ENCODE results near the gene CBLL1.

The CBLL1 gene

GRCh38 chr7:107743567-107744344, at the start of gene CBLL1:
CBLL1 (plus strand) TSS chr7:107744142; CDS start chr7:107744164, 22 bp downstream.
- Histone ChIP-seq H3K4me1 (ENCODE audit: low read length) (peaks cover 23% of the 10 kb centered on the region), H3K27ac (ENCODE audit: low read length) (peak within 1 kb of the TSS; percentile 91), H3K4me2 (ENCODE audit: low read depth, low read length) (peak within 1 kb of the TSS; percentile 85), H3F3A (ENCODE audit: insufficient read depth, low read length) (peaks cover 19% of the 10 kb centered on the region), H3K9ac (ENCODE audit: low read length) (peak within 1 kb of the TSS; percentile 86), H3K9me3 (replicated peaks; ENCODE audit: insufficient read depth, low read length) (no peaks in the 10 kb centered on the region), H4K20me1 (ENCODE audit: insufficient read depth, low read length) (peaks cover 40% of the 10 kb centered on the region), H3K79me2 (ENCODE audit: low read length) (peaks cover 49% of the 10 kb centered on the region), H3K9me2 (replicated peaks; ENCODE audit: insufficient read depth, low read length) (no peaks in the 10 kb centered on the region), H2AFZ (ENCODE audit: low read length) (peak within 1 kb of the TSS; percentile 86), H3K27me3 (replicated peaks; ENCODE audit: insufficient read depth, low read length) (no peaks in the 10 kb centered on the region), H3K36me3 (replicated peaks; ENCODE audit: insufficient read depth, low read length) (no peaks in the 10 kb centered on the region), H3K4me3 (ENCODE audit: low read length) (peak within 1 kb of the TSS; percentile 84)
- DNase-seq = peak; percentile 99
- peak; percentile 77 for TF ChIP-seq CTCF (IDR thresholded peaks at IDR 0.05; ENCODE audit: low read length)
- no peak for TF ChIP-seq EZH2 (optimal IDR thresholded peaks at IDR 0.05; ENCODE audit: low read depth, low read length)

GRCh38 chr7:107694386-107694785, 49.6 kb upstream of the CBLL1 start:
- no peaks in the 10 kb centered on the region for H3K79me2 ChIP-seq (ENCODE audit: low read length)
- no peak overlapping the region for H2AFZ ChIP-seq (ENCODE audit: low read length)
- no peak for DNase-seq
- no peaks in the 10 kb centered on the region for H3K9me2 ChIP-seq (replicated peaks; ENCODE audit: insufficient read depth, low read length)
- H3K4me2 ChIP-seq (ENCODE audit: low read depth, low read length) = no peak overlapping the region
- H3K27ac ChIP-seq (ENCODE audit: low read length) = no peak overlapping the region
- no peaks in the 10 kb centered on the region for H3F3A ChIP-seq (ENCODE audit: insufficient read depth, low read length)
- H3K9ac ChIP-seq (ENCODE audit: low read length) = no peak overlapping the region
- H3K36me3 ChIP-seq (replicated peaks; ENCODE audit: insufficient read depth, low read length) = no peaks in the 10 kb centered on the region
- no peaks in the 10 kb centered on the region for H3K9me3 ChIP-seq (replicated peaks; ENCODE audit: insufficient read depth, low read length)
- H3K4me3 ChIP-seq (ENCODE audit: low read length) = no peak overlapping the region
- no peaks in the 10 kb centered on the region for H4K20me1 ChIP-seq (ENCODE audit: insufficient read depth, low read length)
- TF ChIP-seq CTCF (IDR thresholded peaks at IDR 0.05; ENCODE audit: low read length) (no peak), EZH2 (optimal IDR thresholded peaks at IDR 0.05; ENCODE audit: low read depth, low read length) (no peak), EZH2phosphoT487 (IDR thresholded peaks at IDR 0.05; ENCODE audit: low read length) (no peak)
- no peaks in the 10 kb centered on the region for H3K27me3 ChIP-seq (replicated peaks; ENCODE audit: insufficient read depth, low read length)
- H3K4me1 ChIP-seq (ENCODE audit: low read length) = no peaks in the 10 kb centered on the region

DNA sequence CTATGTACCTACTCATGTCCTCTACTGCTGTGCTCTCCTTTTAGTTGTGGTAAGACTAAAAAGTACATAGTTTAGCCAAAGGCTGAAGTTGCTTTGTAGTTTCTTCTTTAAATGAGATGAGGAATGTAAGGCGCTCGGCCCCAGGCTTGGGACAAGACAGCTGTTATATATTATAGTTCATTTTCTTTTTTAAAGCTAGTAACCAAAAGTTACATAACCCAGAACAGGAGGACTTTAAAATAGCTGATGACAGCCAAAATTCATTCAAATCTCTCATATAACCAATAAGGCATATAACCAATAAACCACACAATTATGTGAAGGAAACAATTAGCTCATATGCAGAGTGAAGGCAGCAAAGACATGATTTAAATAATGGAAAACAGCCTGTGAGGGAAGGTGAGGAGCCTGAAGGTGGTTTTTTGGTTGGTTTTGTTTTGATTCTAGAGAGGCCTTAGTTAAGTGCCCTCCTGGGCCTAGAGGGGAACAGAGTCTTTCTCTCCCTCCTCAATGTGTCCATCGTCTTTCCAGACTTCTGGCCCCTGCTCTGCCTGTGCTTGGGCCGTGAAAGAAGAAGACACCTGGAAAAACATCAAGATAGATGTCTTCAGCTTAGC, 47.5 kb upstream of the CBLL1 start:
- no peaks in the 10 kb centered on the region for H3K9me2 ChIP-seq (replicated peaks; ENCODE audit: insufficient read depth, low read length)
- no peak overlapping the region for H2AFZ ChIP-seq (ENCODE audit: low read length)
- no peaks in the 10 kb centered on the region for H4K20me1 ChIP-seq (ENCODE audit: insufficient read depth, low read length)
- H3K4me2 ChIP-seq (ENCODE audit: low read depth, low read length) = no peak overlapping the region
- TF ChIP-seq EZH2phosphoT487 (IDR thresholded peaks at IDR 0.05; ENCODE audit: low read length) (no peak), EZH2 (optimal IDR thresholded peaks at IDR 0.05; ENCODE audit: low read depth, low read length) (no peak), CTCF (IDR thresholded peaks at IDR 0.05; ENCODE audit: low read length) (no peak)
- no peaks in the 10 kb centered on the region for H3K36me3 ChIP-seq (replicated peaks; ENCODE audit: insufficient read depth, low read length)
- no peaks in the 10 kb centered on the region for H3K79me2 ChIP-seq (ENCODE audit: low read length)
- no peak overlapping the region for H3K4me3 ChIP-seq (ENCODE audit: low read length)
- no peaks in the 10 kb centered on the region for H3F3A ChIP-seq (ENCODE audit: insufficient read depth, low read length)
- H3K9ac ChIP-seq (ENCODE audit: low read length) = no peak overlapping the region
- H3K9me3 ChIP-seq (replicated peaks; ENCODE audit: insufficient read depth, low read length) = no peaks in the 10 kb centered on the region
- H3K27me3 ChIP-seq (replicated peaks; ENCODE audit: insufficient read depth, low read length) = no peaks in the 10 kb centered on the region
- no peaks in the 10 kb centered on the region for H3K4me1 ChIP-seq (ENCODE audit: low read length)
- no peak overlapping the region for H3K27ac ChIP-seq (ENCODE audit: low read length)
- no peak for DNase-seq

Data from MM.1S (cell line).